ENCODE measurements around the gene SERPINA5.

Gene SERPINA5

GRCh38 chr14:94581127-94581999, at the start of gene SERPINA5:
Gene SERPINA5, plus strand, starts transcription at chr14:94581426. Its CDS starts 5,937 bp downstream, at chr14:94587363.
- TF ChIP-seq GATA3 (IDR thresholded peaks at IDR 0.05; ENCODE audit: low read depth, low read length), result no peak
- no peak for TF ChIP-seq GATA2 (IDR thresholded peaks at IDR 0.05; ENCODE audit: low read depth, low read length)

- TF ChIP-seq GATA3 (IDR thresholded peaks at IDR 0.05; ENCODE audit: low read depth, low read length) (no peak), GATA2 (IDR thresholded peaks at IDR 0.05; ENCODE audit: low read depth, low read length) (no peak)
Measured at GRCh38 chr14:94532447-94532846, 48.8 kb upstream of the SERPINA5 start.

GRCh38 chr14:94535506-94535905, 45.7 kb upstream of the SERPINA5 start:
- no peak for TF ChIP-seq GATA3 (IDR thresholded peaks at IDR 0.05; ENCODE audit: low read depth, low read length)
- no peak for TF ChIP-seq GATA2 (IDR thresholded peaks at IDR 0.05; ENCODE audit: low read depth, low read length)

- TF ChIP-seq GATA2 (IDR thresholded peaks at IDR 0.05; ENCODE audit: low read depth, low read length) (no peak), GATA3 (IDR thresholded peaks at IDR 0.05; ENCODE audit: low read depth, low read length) (no peak)
Measured at GRCh38 chr14:94536836-94537235, 44.4 kb upstream of the SERPINA5 start.

GRCh38 chr14:94538070-94538740, 43.0 kb upstream of the SERPINA5 start:
- TF ChIP-seq GATA2 (IDR thresholded peaks at IDR 0.05; ENCODE audit: low read depth, low read length) (no peak), GATA3 (IDR thresholded peaks at IDR 0.05; ENCODE audit: low read depth, low read length) (no peak)

GRCh38 chr14:94539181-94539580, 42.0 kb upstream of the SERPINA5 start:
- TF ChIP-seq GATA2 (IDR thresholded peaks at IDR 0.05; ENCODE audit: low read depth, low read length) (no peak), GATA3 (IDR thresholded peaks at IDR 0.05; ENCODE audit: low read depth, low read length) (no peak)

- TF ChIP-seq GATA2 (IDR thresholded peaks at IDR 0.05; ENCODE audit: low read depth, low read length), result no peak
- TF ChIP-seq GATA3 (IDR thresholded peaks at IDR 0.05; ENCODE audit: low read depth, low read length), result no peak
Measured at GRCh38 chr14:94540031-94540794, 41.0 kb upstream of the SERPINA5 start.

- TF ChIP-seq GATA3 (IDR thresholded peaks at IDR 0.05; ENCODE audit: low read depth, low read length) (no peak), GATA2 (IDR thresholded peaks at IDR 0.05; ENCODE audit: low read depth, low read length) (no peak)
Measured at GRCh38 chr14:94541234-94541975, 39.8 kb upstream of the SERPINA5 start.

- no peak for TF ChIP-seq GATA3 (IDR thresholded peaks at IDR 0.05; ENCODE audit: low read depth, low read length)
- no peak for TF ChIP-seq GATA2 (IDR thresholded peaks at IDR 0.05; ENCODE audit: low read depth, low read length)
Measured at GRCh38 chr14:94542111-94542810, 39.0 kb upstream of the SERPINA5 start.

GRCh38 chr14:94542811-94543440, 38.3 kb upstream of the SERPINA5 start:
- no peak for TF ChIP-seq GATA2 (IDR thresholded peaks at IDR 0.05; ENCODE audit: low read depth, low read length)
- no peak for TF ChIP-seq GATA3 (IDR thresholded peaks at IDR 0.05; ENCODE audit: low read depth, low read length)

GRCh38 chr14:94543449-94544124, 37.6 kb upstream of the SERPINA5 start:
- TF ChIP-seq GATA3 (IDR thresholded peaks at IDR 0.05; ENCODE audit: low read depth, low read length), result no peak

GRCh38 chr14:94544726-94545125, 36.5 kb upstream of the SERPINA5 start:
- TF ChIP-seq GATA2 (IDR thresholded peaks at IDR 0.05; ENCODE audit: low read depth, low read length) (no peak), GATA3 (IDR thresholded peaks at IDR 0.05; ENCODE audit: low read depth, low read length) (no peak)
